OCI-LY1 (cell line): ENCODE measurements around the gene FBLN7.

Experiments used
- H2AFZ ChIP-seq: fragments of 200-600 bp; sonication (generic), shearing (Covaris generic); 2 replicates; pipeline ENCODE4 v1.6.0; 2014; ENCODE audit warnings: antibody characterized with exemption, mild to moderate bottlenecking, low read length
- H3F3A ChIP-seq: fragments of 200-600 bp; sonication (generic), shearing (Covaris generic); 2 replicates; pipeline ENCODE4 v1.6.0; 2014; ENCODE audit warnings: mild to moderate bottlenecking, antibody characterized with exemption, low read length, moderate library complexity; ENCODE audit not compliant: insufficient read depth
- H3K27ac ChIP-seq: fragments of 200-600 bp; sonication (generic); 2 replicates; pipeline ENCODE4 v1.5.1; 2014; ENCODE audit warnings: low read length, mixed run types, mild to moderate bottlenecking, low read depth; ENCODE audit not compliant: poor library complexity, severe bottlenecking
- H3K27me3 ChIP-seq: fragments of 200-600 bp; sonication (generic); 2 replicates; pipeline ENCODE4 v1.6.0; 2014; ENCODE audit warnings: antibody characterized with exemption, mild to moderate bottlenecking, low read length, moderate library complexity; ENCODE audit not compliant: insufficient read depth
- H3K36me3 ChIP-seq: fragments of 200-600 bp; sonication (generic); 2 replicates; pipeline ENCODE4 v1.6.1; 2014; ENCODE audit warnings: mild to moderate bottlenecking, antibody characterized with exemption, low read length, moderate library complexity, mixed read lengths; ENCODE audit not compliant: insufficient read depth
- H3K4me1 ChIP-seq: fragments of 200-600 bp; sonication (generic); 2 replicates; pipeline ENCODE4 v1.5.1; 2014; ENCODE audit warnings: mild to moderate bottlenecking, low read length, moderate library complexity; ENCODE audit not compliant: insufficient read depth, severe bottlenecking
- H3K4me2 ChIP-seq: fragments of 200-600 bp; sonication (generic), shearing (Covaris generic); 2 replicates; pipeline ENCODE4 v1.6.1; 2014; ENCODE audit warnings: low read length
- H3K4me3 ChIP-seq: fragments of 200-600 bp; sonication (generic); 2 replicates; pipeline ENCODE4 v1.5.1; 2014; ENCODE audit warnings: low read length, low read depth, mild to moderate bottlenecking, mixed read lengths; ENCODE audit not compliant: poor library complexity, severe bottlenecking
- H3K79me2 ChIP-seq: fragments of 200-600 bp; shearing (Covaris generic); 2 replicates; pipeline ENCODE4 v1.6.1; 2016; ENCODE audit warnings: mixed run types, low read length, mixed read lengths; ENCODE audit not compliant: insufficient read depth
- H3K9ac ChIP-seq: fragments of 200-600 bp; sonication (generic), shearing (Covaris generic); 2 replicates; pipeline ENCODE4 v1.6.1; 2014; ENCODE audit warnings: mild to moderate bottlenecking, low read length, mixed read lengths
- H3K9me2 ChIP-seq: fragments of 200-600 bp; sonication (generic), shearing (Covaris generic); 2 replicates; pipeline ENCODE4 v1.6.1; 2014; ENCODE audit warnings: low read depth, mild to moderate bottlenecking, low read length, mixed read lengths
- H3K9me3 ChIP-seq: fragments of 200-600 bp; shearing (Covaris generic); 2 replicates; pipeline ENCODE4 v1.6.1; 2014; ENCODE audit warnings: low read length, mixed read lengths
- H4K20me1 ChIP-seq: fragments of 200-600 bp; sonication (generic), shearing (Covaris generic); 2 replicates; pipeline ENCODE4 v1.6.0; 2016; ENCODE audit warnings: mild to moderate bottlenecking, low read length; ENCODE audit not compliant: insufficient read depth
- CTCF ChIP-seq: fragments of 200-600 bp; sonication (generic), shearing (Covaris generic); IDR thresholded peaks from 2 replicates; pipeline ENCODE4 v1.5.1; 2017; ENCODE audit warnings: mild to moderate bottlenecking, antibody characterized with exemption, low read length, moderate library complexity, mixed read lengths
- EZH2 ChIP-seq: fragments of 200-600 bp; sonication (generic), shearing (Covaris generic); IDR thresholded peaks from 2 replicates; pipeline ENCODE4 v1.8.0; 2017; ENCODE audit warnings: borderline replicate concordance, mixed run types, mild to moderate bottlenecking, antibody characterized with exemption, low read length, moderate library complexity, mixed read lengths

The FBLN7 gene

GRCh38 chr2:112175958-112176573 is 37.9 kb downstream of the FBLN7 start:
- H3K9ac ChIP-seq: no peak overlapping the region
- H3K9me3 ChIP-seq: no peaks in the 10 kb centered on the region; the same call in 1 of the 2 replicates
- no peak overlapping the region for H3K4me2 ChIP-seq
- peaks cover 27% of the 10 kb centered on the region for H3K4me1 ChIP-seq
- no peak overlapping the region for H3K4me3 ChIP-seq
- no peaks in the 10 kb centered on the region for H4K20me1 ChIP-seq
- H3K79me2 ChIP-seq: no peaks in the 10 kb centered on the region
- H3K36me3 ChIP-seq: no peaks in the 10 kb centered on the region; the same call in 1 of the 2 replicates
- H3F3A ChIP-seq: no peaks in the 10 kb centered on the region
- no peaks in the 10 kb centered on the region for H3K9me2 ChIP-seq
- no peaks in the 10 kb centered on the region; the same call in 1 of the 2 replicates for H3K27me3 ChIP-seq
- no peak overlapping the region for H3K27ac ChIP-seq
- no peak overlapping the region for H2AFZ ChIP-seq
- TF ChIP-seq CTCF: no peak
- TF ChIP-seq EZH2: no peak

- no peak overlapping the region for H2AFZ ChIP-seq
- TF ChIP-seq CTCF (no peak), EZH2 (no peak)
These were observed 43.5 kb downstream of the FBLN7 start for GRCh38 chr2:112181571-112182290.

GRCh38 chr2:112182581-112183034 is 44.4 kb downstream of the FBLN7 start:
- Histone ChIP-seq H4K20me1 (no peaks in the 10 kb centered on the region), H3K27me3 (no peaks in the 10 kb centered on the region; the same call in 1 of the 2 replicates), H2AFZ (no peak overlapping the region), H3K9me3 (no peaks in the 10 kb centered on the region; the same call in 1 of the 2 replicates), H3F3A (no peaks in the 10 kb centered on the region), H3K4me2 (peak overlapping the region; percentile 23; the same call in 1 of the 2 replicates), H3K4me1 (peaks cover 27% of the 10 kb centered on the region), H3K27ac (peak overlapping the region; percentile 49), H3K9me2 (no peaks in the 10 kb centered on the region), H3K79me2 (no peaks in the 10 kb centered on the region), H3K4me3 (no peak overlapping the region), H3K9ac (no peak overlapping the region), H3K36me3 (no peaks in the 10 kb centered on the region; the same call in 1 of the 2 replicates)
- TF ChIP-seq CTCF (no peak), EZH2 (no peak)

More at GRCh38 chr2:112181571-112182290, 43.5 kb downstream of the FBLN7 start:
- Histone ChIP-seq H3K4me1 (peaks cover 23% of the 10 kb centered on the region), H3K79me2 (no peaks in the 10 kb centered on the region), H3K9ac (no peak overlapping the region), H3K27ac (peak overlapping the region; percentile 49), H3K27me3 (no peaks in the 10 kb centered on the region; the same call in 1 of the 2 replicates), H4K20me1 (no peaks in the 10 kb centered on the region), H3K36me3 (no peaks in the 10 kb centered on the region; the same call in 1 of the 2 replicates), H3K4me3 (no peak overlapping the region), H3K4me2 (peak overlapping the region; percentile 0; the same call in 1 of the 2 replicates), H3F3A (no peaks in the 10 kb centered on the region), H3K9me3 (no peaks in the 10 kb centered on the region; the same call in 1 of the 2 replicates), H3K9me2 (no peaks in the 10 kb centered on the region)
